GM12865 (cell line): ENCODE data around the gene SH2D3A.
"Not testable (repeated sequence)": the region's sequence is repeated elsewhere in the genome, so short reads cannot be mapped to it uniquely, and the experiment has no call there.

ENCODE experiments used
- DNase-seq: peaks from one replicate; pipeline ENCODE4 v3.0.0; 2010; ENCODE audit warnings: low read depth
- H3K4me3 ChIP-seq: 2 replicates; pipeline ENCODE4 v1.5.1; 2011; ENCODE audit warnings: mild to moderate bottlenecking, low read depth, low read length, control low read depth
- TF ChIP-seq, protein P1 (sequence below): IDR thresholded peaks from 2 replicates; pipeline ENCODE4 v1.5.1; 2011; ENCODE audit warnings: low read length, control low read depth, low read depth, inconsistent platforms; ENCODE audit not compliant: insufficient read depth; ENCODE audit errors: missing control alignments

Gene SH2D3A

DNA sequence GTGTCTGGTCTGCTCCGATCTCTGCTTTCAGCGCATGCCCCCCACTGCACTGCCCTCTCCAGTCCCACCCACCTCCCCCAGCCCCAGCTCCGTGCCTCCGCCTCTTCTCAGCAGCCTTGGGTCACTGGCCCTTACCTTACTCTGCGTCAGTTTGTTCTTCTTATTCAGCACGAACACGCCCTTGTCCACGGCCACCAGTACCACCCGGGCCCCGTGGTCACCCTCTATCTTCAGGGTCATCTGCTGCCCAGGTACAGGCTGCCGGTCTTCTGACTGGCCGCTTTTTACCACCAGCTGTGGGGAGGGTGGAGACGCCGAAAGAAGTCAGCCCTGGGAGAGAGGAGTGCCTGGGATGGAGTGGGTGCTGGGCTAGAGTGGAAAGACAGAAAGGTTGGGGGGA lies 57.7 kb downstream of the SH2D3A start:
- TF ChIP-seq, protein P1, sequence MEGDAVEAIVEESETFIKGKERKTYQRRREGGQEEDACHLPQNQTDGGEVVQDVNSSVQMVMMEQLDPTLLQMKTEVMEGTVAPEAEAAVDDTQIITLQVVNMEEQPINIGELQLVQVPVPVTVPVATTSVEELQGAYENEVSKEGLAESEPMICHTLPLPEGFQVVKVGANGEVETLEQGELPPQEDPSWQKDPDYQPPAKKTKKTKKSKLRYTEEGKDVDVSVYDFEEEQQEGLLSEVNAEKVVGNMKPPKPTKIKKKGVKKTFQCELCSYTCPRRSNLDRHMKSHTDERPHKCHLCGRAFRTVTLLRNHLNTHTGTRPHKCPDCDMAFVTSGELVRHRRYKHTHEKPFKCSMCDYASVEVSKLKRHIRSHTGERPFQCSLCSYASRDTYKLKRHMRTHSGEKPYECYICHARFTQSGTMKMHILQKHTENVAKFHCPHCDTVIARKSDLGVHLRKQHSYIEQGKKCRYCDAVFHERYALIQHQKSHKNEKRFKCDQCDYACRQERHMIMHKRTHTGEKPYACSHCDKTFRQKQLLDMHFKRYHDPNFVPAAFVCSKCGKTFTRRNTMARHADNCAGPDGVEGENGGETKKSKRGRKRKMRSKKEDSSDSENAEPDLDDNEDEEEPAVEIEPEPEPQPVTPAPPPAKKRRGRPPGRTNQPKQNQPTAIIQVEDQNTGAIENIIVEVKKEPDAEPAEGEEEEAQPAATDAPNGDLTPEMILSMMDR = no peak
- DNase-seq = no peak
- no peak overlapping the region for H3K4me3 ChIP-seq

DNA sequence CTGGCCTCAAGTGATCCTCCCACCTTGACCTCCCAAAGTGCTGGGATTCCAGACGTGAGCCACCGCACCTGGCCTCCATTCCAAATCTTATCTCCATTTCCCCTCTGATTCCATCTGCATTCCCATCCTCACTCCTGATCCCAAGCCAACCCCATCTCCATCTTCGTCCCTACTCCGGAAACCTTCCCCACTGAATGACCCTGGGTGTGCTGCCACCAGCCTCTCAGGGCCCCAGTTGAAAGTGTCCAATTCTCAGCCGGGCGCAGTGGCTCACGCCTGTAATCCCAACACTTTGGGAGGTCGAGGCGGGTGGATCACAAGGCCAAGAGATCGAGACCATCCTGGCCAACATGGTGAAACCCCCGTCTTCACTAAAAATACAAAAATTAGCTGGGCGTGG lies 58.3 kb downstream of the SH2D3A start:
- not testable (repeated sequence) for DNase-seq, H3K4me3 ChIP-seq

DNA sequence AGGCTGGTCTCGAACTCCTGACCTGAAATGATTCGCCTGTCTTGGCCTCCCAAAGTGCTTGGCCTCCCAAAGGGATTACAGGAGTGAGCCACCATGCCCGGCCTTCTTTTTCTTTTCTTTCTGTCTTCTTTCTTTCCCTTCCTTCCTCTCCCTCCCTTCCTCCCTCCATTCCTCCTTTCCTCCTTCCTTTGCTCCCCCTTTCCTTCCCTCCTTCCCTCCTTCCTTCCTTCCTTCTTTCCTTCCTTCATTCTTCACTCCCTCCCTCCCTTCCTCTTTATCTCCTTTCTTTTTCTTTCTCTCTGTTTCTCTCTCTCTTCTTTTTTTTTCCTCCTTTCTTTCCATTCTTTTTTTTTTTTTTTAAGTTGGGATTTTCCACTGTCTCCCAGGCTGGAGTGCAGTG lies 58.9 kb downstream of the SH2D3A start:
- no peak for DNase-seq
- TF ChIP-seq, protein P1 = no peak
- no peak overlapping the region for H3K4me3 ChIP-seq

DNA sequence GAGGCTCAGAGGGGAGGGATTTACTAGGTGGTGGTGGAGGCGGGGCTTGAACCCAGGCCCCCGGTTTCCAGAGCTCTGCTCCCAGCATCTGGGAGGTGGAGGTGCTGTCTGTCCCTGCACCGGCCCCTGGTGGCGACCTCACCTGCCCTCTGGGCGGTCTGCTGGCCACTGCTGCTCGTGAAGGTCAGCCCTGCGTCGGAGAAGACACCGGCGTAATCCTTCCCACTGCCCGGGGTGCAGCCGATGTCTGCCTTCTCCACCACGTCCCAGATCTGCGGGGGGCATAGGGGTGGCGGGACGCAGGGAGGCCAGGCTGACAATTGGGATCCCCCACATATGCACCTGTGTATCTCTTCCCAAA lies 59.6 kb downstream of the SH2D3A start:
- no peak for DNase-seq
- no peak overlapping the region for H3K4me3 ChIP-seq
- TF ChIP-seq, protein P1 = no peak

DNA sequence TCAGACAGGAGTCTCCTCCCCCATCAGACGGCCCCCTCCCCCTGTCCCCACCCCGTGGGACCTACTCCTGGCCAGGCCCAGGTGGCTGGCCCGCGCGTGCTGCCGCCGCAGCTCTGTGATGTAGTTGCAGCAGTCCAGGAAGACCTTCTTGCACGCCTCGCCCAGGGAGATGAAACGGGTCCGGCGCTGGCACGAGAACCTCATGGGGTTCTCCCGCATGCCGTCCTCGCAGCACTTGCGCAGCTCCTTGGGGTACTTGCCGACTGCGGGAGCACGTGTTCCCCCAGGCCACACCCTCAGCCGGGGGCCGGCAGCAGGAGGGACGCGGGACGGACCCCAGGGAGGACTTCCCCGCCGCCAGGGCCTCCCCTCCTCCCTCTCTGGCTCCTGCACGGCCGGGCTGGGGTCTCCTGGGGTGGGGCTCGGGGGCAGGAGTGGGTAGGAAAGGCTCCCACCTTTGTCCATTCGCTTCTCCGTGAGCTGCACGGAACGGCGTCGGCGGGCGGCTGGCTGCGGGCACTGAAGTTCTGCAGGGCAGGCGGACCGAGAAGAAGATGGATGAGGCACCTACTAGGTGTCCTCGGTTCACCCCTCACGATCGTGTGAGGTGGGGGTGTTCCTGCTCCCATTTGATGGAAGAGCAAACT lies 60.1 kb downstream of the SH2D3A start:
- TF ChIP-seq, protein P1 = no peak
- no peak overlapping the region for H3K4me3 ChIP-seq
- DNase-seq = no peak

DNA sequence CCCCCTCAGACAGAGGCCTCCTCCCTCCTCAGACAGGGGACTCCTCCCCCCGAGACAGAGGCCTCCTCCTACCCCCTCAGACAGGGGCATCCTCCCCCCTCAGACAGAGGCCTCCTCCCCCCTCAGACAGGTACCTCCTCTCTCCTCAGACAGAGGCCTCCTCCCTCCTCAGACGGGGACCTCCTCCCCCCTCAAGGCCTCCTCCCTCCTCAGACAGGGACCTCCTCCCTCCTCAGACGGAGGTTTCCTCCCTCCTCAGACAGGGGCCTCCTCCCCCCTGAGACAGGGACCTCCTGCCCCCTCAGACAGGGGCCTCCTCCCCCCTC lies 60.6 kb downstream of the SH2D3A start:
- no peak for DNase-seq
- no peak overlapping the region for H3K4me3 ChIP-seq
- TF ChIP-seq, protein P1 = no peak

DNA sequence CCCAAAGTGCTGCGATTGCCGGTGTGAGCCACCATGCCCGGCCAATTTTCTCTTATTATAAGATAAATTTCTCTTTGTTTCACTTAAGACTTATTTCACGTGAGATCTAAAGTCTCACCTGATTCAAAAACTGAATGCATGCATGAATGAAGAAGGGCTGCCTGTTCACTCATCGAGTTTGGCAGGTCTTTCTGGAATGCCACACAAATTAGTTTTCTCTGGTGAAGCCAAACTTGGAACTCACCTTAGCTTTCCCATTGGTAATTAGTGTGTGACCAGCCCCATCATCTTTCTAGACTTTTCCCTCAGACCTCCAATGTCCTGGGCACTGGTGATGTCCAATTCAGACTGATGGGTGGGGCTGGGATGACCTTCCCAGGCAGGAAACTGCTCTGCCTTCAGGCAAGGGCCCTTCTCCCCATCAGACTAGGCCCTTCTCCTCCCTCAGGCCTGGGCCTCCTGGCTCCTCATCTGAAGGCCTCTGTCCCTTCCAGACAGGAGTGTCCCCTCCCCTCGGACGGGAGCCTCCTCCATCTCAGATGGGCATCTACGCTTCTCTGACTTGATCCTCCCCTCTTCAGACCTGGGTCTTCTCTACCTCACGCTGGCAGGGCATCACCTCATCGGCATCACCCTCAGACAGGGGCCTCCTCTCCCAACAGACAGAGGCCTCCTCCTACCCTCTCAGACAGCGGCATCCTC lies 61.2 kb downstream of the SH2D3A start:
- DNase-seq = no peak

More for the DNA sequence above, 61.2 kb downstream of the SH2D3A start:
- no peak overlapping the region for H3K4me3 ChIP-seq
- TF ChIP-seq, protein P1 = no peak
